ENCODE measurements around the gene TRPV3.
"Not testable (repeated sequence)": the region's sequence is repeated elsewhere in the genome, so short reads cannot be mapped to it uniquely, and the experiment has no call there.

The TRPV3 gene

DNA sequence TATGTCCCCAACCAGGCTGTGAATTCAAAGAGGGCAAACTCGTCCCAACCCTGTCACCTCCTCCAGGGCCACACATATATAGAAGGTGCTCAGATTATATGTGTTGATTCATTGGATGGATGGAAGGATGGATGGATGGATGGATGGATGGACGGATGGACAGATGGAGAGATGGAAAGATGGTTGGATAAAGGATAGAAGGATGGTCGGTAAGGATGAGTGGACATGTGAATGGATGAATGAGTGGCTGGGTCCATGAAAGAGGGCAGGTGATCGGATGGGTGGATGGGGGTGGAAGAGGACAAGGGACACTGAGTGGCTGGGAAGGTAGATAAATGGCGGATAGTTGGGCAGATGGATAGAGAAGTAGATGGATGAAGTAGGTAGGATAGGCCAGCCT, 30.1 kb downstream of the TRPV3 start:
- DNase-seq (ENCODE audit: low read depth in 2 of 3, low spot score in 1 of 3) = no peak

DNA sequence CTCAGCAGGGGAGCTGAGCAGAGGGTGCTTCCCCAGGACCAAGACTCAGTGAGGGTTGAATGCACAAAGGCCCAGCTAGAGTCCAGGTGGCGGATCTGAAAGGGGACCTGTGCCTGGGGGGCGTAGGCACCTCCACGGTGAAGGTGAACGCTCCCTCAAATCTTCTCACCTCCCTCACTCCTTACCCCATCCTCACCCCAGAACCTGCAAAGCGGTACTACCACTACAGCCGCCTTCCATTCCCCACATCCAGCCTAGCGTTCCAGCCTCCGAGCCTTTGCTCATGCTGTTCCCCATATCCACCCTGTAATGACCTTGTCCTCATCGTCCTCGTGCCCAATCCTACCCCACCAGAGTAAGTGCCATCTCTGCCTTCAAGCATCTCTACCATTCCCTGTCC, 30.6 kb downstream of the TRPV3 start:
- DNase-seq (ENCODE audit: low read depth in 2 of 3, low spot score in 1 of 3) = no peak

DNA sequence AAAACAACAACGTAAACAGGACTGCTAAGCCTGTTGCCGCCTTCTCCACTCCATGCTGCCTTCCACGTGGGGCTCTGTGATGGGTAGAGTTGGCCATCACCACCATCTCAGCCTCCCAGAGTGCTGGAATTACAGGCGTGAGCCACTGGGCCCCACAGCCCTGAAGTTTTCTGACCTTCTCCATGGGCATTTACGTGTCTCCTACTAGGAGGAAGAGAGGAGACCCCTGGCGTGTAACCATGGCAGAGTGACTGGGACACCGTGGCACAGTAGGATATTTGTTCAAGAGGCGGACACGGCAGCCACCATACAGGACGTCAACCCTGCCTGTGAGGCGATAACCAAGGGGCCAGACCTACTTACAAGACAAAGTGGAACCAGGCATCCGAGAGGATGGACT, 31.1 kb downstream of the TRPV3 start:
- no peak for DNase-seq (ENCODE audit: low read depth in 2 of 3, low spot score in 1 of 3)

DNA sequence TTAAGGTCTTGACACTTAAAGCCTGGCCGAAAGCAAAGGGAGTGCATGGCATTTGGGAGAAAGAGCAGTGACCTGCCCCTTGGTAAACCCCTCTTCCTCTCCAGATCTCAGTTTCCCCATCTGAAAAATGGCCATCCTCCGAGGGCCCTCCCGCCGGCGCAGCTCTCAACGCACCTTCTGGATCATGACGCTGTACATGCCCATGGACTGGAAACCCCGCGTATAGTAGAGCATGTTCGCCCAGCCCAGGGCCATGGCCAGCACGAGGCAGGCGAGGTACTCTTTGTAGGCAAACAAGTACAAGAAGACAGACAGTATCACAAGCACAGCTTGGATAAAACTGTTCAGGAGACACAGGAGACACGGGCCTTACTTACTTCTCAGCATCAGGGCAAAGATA, 33.6 kb downstream of the TRPV3 start:
- DNase-seq (ENCODE audit: low read depth in 2 of 3, low spot score in 1 of 3) = no peak

DNA sequence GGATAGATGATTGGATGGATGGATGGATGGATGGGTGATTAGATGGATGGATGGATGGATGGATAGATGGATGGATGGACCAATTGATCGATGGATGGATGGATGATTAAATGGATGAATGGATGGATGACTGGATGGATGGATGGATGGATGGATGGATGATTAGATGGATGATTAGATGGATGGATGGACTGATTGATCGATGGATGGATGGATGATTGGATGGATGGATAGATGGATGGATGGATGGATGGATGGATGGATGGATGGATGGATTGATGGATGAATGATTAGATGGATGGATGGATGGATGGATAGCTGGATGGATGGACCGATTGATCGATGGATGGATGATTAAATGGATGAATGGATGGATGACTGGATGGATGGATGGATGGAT, 38.1 kb downstream of the TRPV3 start:
- DNase-seq (ENCODE audit: low read depth in 2 of 3, low spot score in 1 of 3) = not testable (repeated sequence)

DNA sequence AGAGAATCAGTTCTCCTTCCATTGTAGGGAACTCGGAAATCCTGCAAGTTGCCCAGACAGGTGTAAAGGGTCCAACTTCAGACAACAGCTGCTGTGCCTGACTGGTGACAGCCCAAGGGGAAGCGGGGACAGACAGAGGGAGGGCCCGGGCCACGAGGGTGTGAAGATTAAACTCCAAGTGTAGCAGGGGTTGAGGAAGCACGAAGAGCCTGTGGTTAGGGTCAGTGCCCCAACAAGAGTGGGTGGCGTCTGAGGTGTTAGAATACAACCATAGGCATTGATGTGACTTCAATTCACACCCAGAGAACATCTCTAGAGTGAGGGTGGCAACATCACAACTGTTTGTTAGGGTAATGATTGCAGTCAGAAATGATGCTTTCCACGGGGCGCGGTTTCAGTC, 42.7 kb downstream of the TRPV3 start:
- no peak for DNase-seq (ENCODE audit: low read depth in 2 of 3, low spot score in 1 of 3)

DNA sequence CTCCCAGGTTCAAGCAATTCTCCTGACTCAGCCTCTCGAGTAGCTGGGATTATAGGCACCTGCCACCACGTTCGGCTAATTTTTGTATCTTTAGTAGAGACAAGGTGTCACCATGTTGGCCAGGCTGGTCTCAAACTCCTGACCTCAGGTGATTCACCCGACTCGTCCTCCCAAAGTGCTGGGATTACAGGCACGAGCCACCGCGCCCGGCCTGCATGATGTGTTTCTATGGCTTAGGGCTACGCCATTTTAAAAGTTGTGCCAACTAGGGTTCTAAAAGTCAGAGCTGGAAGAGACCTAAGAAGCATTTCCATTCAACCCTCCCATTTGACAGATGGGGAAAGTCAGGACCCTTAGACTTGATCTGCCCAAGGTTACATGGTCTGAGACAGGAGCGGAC, 43.4 kb downstream of the TRPV3 start:
- DNase-seq (ENCODE audit: low read depth in 2 of 3, low spot score in 1 of 3) = not testable (repeated sequence)

DNA sequence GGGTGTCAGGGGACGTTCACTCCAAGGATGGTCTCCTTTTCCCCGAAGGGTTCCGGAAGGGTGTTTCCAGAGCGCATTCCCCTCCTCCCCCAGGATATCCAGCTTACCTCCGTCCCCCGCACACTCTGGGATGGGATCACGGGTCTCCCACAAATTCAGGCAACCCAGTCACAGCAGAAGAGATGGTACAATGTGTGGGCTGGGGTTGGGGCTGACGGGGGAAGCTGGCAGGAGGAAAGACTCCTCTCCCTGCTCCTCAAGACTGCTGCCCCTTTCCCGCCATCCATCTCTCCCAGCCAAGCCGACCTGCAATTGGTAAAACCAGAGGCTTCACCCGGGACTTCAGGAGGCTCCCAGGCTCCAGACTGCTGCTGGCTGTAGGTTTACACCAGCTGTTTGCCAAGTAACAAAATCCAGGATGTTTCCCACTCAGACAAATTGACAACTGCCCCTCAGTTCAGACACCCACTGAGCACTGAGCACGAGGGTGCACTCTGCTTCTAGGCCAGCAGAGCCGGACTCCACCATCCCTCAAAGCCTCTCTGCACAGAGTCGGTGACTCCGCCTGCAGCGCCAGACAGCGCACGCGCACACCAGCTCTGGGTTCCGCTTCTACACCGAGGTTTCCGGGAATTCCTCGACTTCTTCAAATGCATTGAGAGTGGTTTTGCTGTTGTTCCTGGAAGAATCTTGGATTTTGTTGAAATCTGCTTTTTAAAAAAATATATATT, 44.1 kb downstream of the TRPV3 start:
- no peak for DNase-seq (ENCODE audit: low read depth in 2 of 3, low spot score in 1 of 3)

DNA sequence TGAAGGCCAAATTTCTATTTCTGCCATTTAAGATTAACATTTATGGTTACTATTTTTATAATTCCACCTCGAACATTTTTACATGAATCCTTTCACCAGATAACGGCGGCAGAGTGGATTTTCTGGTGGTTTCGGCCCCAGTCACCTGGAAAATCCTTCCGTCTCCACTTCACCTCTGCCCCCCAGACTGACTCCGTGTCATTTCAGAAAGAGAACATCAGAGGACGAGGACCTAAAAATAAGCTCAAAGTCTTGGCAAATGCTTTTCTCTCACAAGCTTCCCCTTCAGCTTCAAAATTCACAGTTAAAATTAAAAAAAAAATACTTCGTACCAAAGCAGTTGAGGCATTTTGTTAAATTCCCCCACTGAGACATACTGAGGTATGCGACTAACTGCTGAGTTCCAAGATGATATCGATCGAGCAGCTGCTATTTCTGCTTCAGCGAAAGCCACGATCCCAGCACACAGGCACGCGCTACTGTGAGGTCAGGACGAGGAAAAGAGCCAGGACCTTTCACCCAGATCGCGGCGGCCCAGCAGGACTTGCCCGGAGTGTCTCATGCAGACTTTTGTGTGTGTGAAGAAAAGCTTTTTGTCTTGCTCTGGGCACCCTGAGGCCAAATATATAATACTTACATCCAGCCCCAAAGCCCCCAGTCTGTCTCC, 45.0 kb downstream of the TRPV3 start:
- no peak for DNase-seq (ENCODE audit: low read depth in 2 of 3, low spot score in 1 of 3)

DNA sequence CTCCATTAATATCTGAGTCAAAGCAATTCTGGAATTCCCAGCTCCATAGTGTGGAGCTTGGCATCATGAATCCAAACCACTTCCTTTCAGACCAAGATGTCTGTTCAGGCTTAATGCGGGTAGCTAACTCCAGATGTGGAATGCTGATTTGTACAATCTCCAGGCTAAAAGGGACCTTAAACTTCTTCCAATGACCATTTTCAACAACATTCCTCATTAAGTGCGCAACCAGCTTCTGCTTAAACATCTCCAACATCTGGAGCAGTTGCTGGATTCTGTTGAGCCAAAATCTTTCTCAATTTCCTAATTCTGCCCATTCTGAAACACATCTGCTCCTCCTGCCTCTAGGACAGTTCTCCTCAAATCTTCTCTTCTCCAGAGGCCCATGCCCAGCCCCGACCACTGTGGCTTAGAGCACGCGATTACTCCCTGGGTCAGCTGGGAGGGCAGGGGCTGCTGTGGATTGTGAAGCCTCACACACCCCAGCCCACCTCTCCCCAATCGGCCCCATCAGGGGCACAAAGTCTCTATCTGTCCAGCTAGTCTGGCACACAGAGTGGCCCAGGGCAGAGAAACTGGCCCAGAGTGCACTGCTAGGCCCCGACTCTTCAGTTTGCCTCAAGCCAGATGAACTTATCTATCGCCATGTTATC, 45.6 kb downstream of the TRPV3 start:
- no peak for DNase-seq (ENCODE audit: low read depth in 2 of 3, low spot score in 1 of 3)

DNA sequence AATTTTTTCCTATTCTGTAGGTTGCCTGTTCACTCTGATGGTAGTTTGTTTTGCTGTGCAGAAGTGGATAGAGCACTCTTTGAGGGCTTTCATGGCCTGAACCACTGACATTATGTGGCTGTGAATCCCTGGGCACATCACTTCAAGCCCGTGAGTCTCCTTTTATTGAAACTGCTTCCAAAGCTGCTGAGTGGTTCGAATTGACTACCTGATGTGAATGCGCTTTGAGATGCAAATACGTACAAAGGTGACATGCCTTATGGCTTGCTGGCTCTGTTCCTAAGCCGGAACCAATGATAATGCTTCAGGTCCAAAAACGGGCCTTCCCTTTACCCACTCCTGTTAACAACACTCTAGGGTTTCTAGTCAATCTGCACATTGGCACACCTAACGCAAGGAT, 47.5 kb downstream of the TRPV3 start:
- no peak for DNase-seq (ENCODE audit: low read depth in 2 of 3, low spot score in 1 of 3)

DNA sequence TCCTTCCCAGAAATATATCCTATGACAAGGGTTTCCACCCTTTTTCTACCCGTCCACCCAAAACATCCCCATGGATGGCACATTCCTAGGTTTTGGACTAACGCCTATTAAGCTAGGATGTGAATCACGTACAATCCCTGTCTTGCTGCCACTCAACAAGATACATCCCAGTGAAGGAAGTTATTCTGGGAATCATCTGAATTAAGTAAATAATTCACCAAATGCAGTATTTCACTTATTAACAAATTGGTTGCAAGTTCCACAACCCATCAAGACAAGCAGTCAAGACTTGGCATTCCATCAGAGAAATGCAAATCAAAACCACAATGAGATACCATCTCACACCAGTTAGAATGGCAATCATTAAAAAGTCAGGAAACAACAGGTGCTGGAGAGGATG, 49.7 kb downstream of the TRPV3 start:
- no peak for DNase-seq (ENCODE audit: low read depth in 2 of 3, low spot score in 1 of 3)

DNA sequence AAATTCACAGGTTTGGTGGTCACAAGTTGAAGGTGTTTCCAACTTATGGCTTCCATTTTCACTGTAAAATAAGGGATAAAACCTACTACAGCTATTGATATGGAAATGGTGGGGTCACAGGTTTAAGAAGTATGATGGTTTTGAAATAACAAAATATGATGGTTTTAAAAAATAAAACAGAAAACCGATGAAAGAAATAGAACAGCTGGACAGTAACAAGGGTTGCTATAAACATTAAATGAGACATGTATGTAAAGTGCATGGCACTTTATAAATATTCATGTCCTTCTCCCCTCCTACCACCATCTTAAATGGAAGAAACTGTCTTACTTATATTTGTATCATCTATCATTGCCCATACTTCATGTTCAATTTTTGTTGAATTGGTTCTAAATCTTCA, 50.5 kb downstream of the TRPV3 start:
- DNase-seq (ENCODE audit: low read depth in 2 of 3, low spot score in 1 of 3) = no peak

DNA sequence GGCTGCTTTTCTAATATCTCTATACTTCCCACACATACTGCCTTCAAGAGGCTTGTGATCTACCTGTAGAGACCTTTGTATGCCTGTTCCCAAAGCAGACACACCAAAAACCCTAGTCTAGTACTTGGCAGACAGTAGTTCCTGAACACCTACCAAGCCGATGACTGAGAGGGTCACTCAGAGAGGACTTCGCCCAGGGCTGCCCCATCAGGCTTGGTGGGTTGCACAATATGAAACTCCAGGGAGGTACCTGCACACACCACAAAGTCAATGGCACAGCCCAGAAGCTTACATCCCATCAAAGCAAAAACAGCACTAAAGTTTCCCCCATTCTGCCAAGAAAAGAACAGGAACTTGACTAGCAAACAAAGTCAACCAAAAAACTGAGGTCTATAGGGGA, 51.6 kb downstream of the TRPV3 start:
- no peak for DNase-seq (ENCODE audit: low read depth in 2 of 3, low spot score in 1 of 3)

DNA sequence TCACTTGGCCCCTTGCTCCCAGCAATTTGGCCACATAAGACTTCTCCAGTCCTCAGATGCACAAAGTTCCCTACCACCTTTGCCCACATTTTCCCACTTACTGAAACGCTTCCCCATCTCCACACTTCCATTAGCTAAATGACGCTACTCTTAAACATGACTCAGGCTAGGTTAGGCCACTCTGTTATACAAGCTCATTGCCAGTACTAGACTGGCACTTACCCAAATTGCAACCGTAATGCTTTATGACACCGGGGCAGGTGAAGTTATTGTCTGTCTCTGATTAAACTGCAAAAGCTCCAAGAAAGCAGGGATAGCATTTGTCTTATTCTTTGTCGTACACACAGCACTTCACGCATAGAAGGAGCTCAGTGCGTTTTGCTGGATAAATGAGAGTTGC, 52.6 kb downstream of the TRPV3 start:
- no peak for DNase-seq (ENCODE audit: low read depth in 2 of 3, low spot score in 1 of 3)

DNA sequence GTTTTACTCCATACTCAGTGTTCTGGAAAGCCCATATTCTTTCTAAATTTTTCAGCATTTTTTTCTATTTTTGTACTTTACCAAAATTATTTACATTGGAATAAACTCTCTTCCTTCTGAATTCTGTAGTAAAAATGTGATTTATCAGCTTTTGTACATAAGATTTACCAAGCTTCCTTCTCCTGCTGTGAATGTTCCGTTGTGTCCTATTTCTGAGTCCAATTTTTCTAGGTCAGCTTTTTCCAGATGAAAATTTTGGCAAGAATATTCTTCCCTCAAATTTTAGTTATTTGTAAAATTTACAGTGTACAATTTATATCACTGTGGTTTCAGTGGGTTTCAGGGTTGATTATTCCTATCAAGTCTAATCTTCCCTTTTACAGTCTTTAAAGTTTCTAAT, 54.3 kb downstream of the TRPV3 start:
- no peak for DNase-seq (ENCODE audit: low read depth in 2 of 3, low spot score in 1 of 3)

DNA sequence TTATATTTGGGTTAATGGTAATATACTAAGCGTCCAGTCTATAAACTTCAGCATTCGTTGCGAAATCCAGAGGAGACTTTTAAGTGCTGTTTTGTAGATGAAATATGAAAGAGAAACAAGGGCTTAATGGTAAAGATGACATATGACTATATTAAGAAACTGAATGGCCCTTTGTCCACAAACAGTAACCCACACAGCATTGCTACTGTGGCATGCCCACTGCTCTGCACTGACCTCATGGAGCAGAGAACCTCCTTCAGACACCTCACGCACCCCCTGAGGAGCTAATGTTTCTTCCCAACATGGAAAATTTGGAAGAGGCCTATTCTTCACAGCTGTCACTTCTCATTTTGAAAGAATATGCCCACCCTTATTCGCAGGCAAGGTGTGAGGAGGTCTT, 55.1 kb downstream of the TRPV3 start:
- DNase-seq (ENCODE audit: low read depth in 2 of 3, low spot score in 1 of 3) = no peak

DNA sequence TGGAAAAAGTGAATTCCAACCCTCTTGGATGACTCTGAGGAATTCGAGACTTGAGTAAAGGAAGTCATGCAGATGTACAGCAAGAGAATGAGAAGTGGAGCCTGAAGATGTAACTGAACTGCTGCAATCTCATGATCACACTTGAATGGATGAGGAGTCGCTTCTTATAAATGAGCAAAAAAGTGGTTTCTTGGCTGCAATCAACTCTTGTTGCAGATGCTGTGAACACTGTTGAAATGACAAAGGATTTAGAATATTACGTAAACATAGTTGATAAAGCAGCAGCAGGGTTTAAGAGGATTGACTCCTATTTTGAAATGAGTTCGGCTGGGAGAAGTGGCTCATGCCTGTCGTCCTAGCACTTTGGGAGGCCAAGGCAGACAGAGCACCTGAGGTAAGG, 56.3 kb downstream of the TRPV3 start:
- DNase-seq (ENCODE audit: low read depth in 2 of 3, low spot score in 1 of 3) = no peak

DNA sequence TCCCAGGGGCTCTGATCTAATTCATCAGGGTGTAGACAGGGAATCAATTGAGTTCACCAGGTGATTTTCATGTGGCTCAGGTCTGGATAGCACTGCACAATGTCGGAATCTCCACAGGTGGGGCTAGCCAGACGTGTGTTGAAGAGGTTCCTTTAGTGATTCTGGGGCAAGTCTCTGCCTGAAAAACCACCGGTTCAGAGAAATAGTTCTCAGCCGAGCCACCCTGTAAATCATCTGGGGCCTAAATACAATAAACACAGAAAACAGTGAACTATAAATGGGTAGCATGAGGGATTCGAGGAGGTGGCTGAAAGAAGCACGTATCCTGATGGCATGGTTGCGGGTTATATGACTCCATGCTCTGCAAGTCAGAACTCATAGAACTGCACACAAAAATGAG, 60.5 kb downstream of the TRPV3 start:
- no peak for DNase-seq (ENCODE audit: low read depth in 2 of 3, low spot score in 1 of 3)

DNA sequence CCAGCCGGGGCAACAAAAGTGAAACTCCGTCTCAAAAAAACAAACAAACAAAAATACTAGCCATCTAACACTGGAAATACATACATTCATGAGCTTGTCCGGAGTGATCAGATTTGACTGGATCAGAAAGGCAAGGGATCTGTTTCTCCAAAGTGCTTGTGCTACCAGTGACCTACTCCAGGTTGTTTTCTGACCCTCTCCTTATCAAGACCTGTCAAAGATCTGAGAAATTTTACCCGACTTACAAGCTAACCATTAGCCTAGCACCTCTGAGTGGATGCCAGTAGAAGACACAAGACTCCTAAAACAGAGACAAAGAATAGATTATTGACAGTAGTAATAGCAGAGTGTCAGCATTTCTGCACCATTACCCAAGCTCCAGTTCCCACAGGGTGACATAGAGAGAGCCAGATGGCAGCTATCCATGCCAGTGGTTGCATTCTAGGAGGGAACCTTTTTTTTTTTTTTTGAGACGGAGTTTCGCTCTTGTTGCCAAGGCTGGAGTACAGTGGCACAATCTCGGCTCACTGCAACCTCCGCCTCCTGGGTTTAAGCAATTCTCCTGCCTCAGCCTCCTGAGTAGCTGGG, 72.0 kb downstream of the TRPV3 start:
- DNase-seq (ENCODE audit: low read depth in 2 of 3, low spot score in 1 of 3) = no peak

DNA sequence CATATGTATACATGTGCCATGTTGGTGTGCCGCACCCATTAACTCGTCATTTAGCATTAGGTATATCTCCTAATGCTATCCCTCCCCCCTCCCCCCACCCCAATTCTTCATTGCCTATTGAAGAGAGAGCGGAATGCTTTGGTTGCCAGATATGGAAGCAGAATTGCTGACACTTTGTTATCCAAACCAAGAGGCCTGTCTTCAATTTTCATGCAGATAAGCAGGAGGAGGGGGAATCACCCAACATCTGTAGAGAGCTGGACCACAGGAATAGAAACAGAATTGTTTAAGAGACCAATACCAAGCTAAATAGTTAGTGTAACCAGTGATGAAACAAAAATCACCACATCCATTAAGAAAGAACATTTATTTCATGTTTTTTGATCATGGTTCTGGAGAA, 74.8 kb downstream of the TRPV3 start:
- no peak for DNase-seq (ENCODE audit: low read depth in 2 of 3, low spot score in 1 of 3)

DNA sequence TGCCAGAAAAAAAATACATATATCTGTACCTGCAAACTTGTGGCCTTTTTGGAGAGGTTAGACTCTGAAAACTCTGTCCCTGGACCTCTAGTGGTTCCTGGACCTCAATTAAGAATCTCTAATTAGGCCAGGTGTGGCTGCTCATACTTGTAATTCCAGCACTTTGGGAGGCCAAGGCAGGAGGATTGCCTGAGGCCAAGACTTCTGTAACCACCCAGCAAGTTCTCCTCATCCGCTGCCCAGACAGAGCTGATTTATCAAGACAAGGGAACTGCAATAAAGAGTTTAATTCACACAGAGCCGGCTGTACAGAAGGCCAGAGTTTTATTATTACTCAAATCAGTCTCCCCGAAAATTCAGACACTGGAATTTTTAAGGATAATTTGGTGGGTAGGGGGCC, 77.6 kb downstream of the TRPV3 start:
- no peak for DNase-seq (ENCODE audit: low read depth in 2 of 3, low spot score in 1 of 3)

Measured in stimulated activated CD4-positive, alpha-beta T cell treated with anti-CD3 and anti-CD28 coated beads, Interleukin-12 subunit alpha, Interleukin-12 subunit beta, amount 100 ng/mL, for 48 hours (primary cell).